HG02938 (cell line): Measurements from ENCODE around the gene CLASP1.
A peak's percentile ranks its signal among the peaks of the same experiment; 100 is the strongest.
"Not testable (repeated sequence)": the region's sequence is repeated elsewhere in the genome, so short reads cannot be mapped to it uniquely, and the experiment has no call there.

ENCODE experiments used
- ATAC-seq: cut with Tn5 transposase; IDR thresholded peaks from one replicate; pipeline ENCODE4 v1.9.1; 2021; ENCODE audit warnings: mild to moderate bottlenecking, moderate library complexity; ENCODE audit not compliant: unreplicated experiment

The CLASP1 gene

GRCh38 chr2:121587131-121587530, 62.1 kb downstream of the CLASP1 start:
- ATAC-seq = no peak

GRCh38 chr2:121584741-121585140, 64.5 kb downstream of the CLASP1 start:
- no peak for ATAC-seq

GRCh38 chr2:121583555-121583954, 65.7 kb downstream of the CLASP1 start:
- no peak for ATAC-seq

- no peak for ATAC-seq
These were observed 67.0 kb downstream of the CLASP1 start for GRCh38 chr2:121582272-121582671.

- no peak for ATAC-seq
These were observed 70.0 kb downstream of the CLASP1 start for GRCh38 chr2:121579309-121579708.

GRCh38 chr2:121577381-121577780, 71.9 kb downstream of the CLASP1 start:
- no peak for ATAC-seq

- no peak for ATAC-seq
These were observed 73.0 kb downstream of the CLASP1 start for GRCh38 chr2:121576263-121576662.

- ATAC-seq = no peak
These were observed 73.5 kb downstream of the CLASP1 start for GRCh38 chr2:121575800-121576199.

- ATAC-seq = no peak
These were observed 78.6 kb downstream of the CLASP1 start for GRCh38 chr2:121570667-121571055.

- ATAC-seq = no peak
These were observed 79.1 kb downstream of the CLASP1 start for GRCh38 chr2:121570036-121570666.

- no peak for ATAC-seq
These were observed 81.3 kb downstream of the CLASP1 start for GRCh38 chr2:121567957-121568409.

- no peak for ATAC-seq
These were observed 81.8 kb downstream of the CLASP1 start for GRCh38 chr2:121567452-121567851.

- no peak for ATAC-seq
These were observed 83.6 kb downstream of the CLASP1 start for GRCh38 chr2:121565389-121566250.

- ATAC-seq = no peak
These were observed 84.4 kb downstream of the CLASP1 start for GRCh38 chr2:121564905-121565304.

- ATAC-seq = not testable (repeated sequence)
These were observed 85.5 kb downstream of the CLASP1 start for GRCh38 chr2:121563754-121564153.

GRCh38 chr2:121562269-121563176, 86.7 kb downstream of the CLASP1 start:
- peak; percentile 57 for ATAC-seq

- no peak for ATAC-seq
These were observed 87.5 kb downstream of the CLASP1 start for GRCh38 chr2:121561617-121562268.

- ATAC-seq = no peak
These were observed 90.9 kb downstream of the CLASP1 start for GRCh38 chr2:121558329-121558728.

GRCh38 chr2:121555008-121555407, 94.3 kb downstream of the CLASP1 start:
- ATAC-seq = no peak

- peak; percentile 75 for ATAC-seq
These were observed 96.6 kb downstream of the CLASP1 start for GRCh38 chr2:121552477-121553180.
